ENCODE measurements around the gene SLC4A11.

The SLC4A11 gene

GRCh38 chr20:3239026-3239866, at the start of gene SLC4A11:
SLC4A11 (minus strand) TSS chr20:3239190; CDS start chr20:3239137, 53 bp downstream.
- peak; percentile 71 to 79 for DNase-seq

DNA sequence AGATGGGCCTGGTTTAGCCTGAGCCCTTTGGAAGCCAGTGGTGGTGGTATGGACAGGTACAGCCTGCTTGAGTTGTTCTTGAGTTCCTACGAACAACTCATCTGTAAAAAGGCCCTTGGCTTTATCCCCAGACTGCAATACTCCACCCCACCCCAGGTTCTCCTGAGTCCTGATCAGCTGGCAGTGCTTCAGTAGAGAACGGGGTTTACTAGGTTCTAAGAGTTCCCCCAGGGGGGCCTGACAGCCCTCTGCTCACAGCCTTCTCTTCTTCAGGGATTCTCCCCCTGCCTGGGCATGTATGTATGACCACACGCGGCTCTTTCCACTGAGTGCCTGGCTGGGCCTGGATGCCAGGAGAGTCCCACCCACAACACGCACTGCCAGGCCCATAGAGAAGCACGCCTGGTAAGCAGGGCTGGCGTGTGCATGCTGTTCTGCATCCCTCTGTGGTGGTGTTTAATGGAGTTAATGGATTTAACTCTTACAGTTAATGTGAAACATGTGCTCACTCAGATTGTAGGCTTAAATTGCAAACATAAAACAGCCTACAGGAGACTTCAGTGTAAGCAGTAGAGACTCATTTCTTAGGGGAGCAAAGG, 44.3 kb upstream of the SLC4A11 start:
- no peak for DNase-seq

GRCh38 chr20:3282271-3283221, 43.6 kb upstream of the SLC4A11 start:
- no peak for DNase-seq

DNA sequence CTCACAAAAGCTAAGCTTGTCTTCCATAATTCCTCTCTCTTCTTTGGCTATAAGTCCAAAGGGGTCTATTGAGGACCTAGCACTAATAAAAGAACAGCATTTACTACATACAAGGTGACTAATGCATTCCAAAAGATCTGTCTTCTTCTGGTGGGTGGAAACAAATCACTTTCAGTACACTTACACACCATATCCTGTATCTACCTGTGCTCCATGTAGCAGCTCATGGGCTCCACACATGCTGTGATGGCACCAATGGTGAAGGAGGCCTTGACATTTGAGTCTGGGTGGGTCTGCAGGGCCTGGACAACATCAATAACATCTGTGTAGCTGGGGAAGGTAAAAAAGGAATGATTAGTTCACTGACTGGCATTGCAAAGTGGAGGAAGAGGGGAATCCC, 42.4 kb upstream of the SLC4A11 start:
- DNase-seq = no peak

GRCh38 chr20:3279761-3280160, 40.8 kb upstream of the SLC4A11 start:
- DNase-seq = no peak

DNA sequence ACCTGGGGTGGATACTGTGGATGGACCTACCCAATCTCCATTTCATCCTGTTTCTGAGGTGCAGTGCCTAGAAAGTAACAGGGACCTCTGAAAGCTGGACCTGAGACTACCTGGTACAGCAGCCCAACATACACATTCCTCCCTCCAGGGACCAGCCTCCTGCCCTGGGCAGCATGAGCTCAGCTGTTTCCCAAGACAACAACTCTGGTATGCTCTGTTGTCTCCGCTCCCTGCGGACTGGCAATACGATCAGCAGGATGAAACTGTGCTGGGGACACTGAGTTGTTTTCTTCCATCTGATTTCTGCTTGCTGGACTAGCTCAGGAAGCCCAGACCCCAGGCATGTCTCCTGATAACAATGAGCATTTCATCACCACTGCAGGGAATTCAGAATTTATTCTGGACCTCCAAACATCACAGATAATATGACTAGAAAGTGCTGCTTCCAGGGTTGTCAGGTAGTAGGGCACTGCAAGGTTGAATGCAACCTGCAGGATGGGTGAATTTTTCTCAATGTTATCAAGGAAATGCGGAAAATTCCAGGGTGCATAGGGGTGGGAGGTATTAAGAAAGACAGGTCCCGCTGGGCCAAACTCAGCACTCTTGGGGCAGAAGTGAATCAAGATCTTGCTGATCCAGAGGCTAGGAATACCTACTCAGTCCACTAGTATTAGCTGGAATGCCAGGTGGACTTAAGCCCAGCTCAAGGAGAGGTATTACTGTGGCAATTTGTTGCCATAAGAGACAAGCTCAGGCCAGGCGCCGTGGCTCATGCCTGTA, 38.9 kb upstream of the SLC4A11 start:
- DNase-seq = no peak

GRCh38 chr20:3276680-3277015, 37.7 kb upstream of the SLC4A11 start:
- DNase-seq = peak in 1 of 2 experiments; percentile 52

DNA sequence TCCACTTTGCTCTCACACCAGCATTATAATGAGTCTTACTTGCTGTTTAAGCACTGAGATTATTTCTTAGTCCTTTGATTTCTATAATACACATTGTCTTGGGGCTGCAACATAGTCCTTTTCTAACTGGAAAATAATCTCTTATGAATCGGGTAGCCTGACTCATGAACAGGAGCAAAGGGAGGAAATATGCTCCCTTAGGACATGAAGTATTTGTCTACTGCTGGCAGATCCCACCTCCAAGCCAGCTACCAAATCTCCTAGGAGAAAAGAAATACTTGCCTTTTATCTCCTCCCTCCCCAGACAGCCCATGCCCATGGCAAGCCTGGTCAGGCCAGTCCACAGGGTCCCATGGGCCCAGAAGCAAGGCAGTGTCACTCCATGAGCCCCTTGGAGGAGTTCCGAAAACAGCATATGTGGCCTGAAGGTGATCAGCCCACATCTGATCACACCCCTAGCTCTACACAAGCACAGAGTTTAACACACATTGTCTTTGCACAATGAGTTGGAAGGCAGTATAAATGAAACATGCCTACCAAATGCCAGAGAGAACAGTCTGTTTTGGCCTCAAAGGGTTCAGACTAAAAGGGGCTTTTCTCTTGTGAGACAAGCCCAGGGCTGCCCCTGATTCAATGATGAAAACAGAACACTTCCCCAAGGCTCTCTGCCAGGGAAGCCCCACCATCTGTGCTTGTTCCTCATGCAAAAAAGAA, 37.1 kb upstream of the SLC4A11 start:
- DNase-seq = no peak

- DNase-seq = no peak
These were observed 36.3 kb upstream of the SLC4A11 start for GRCh38 chr20:3275064-3275935.

DNA sequence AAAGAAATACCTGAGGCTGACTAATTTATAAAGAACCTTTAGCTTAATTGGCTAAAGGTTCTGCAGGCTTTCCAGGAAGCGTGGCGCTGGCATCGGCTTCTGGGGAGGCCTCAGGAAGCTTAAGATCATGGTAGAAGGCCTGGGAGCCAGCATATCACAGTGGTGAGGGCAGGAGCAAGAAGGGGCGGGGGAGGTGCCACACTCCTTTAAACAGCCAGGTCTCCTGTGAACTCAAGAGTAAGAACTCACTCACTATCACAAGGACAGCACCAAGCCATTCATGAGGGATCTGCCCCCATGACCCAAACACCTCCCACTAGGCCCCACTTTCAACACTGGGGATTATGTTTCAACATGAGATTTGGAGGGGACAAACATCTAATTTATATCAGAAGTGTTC, 34.4 kb upstream of the SLC4A11 start:
- no peak for DNase-seq

- DNase-seq = no peak
These were observed 31.1 kb upstream of the SLC4A11 start for GRCh38 chr20:3270051-3270450.

DNA sequence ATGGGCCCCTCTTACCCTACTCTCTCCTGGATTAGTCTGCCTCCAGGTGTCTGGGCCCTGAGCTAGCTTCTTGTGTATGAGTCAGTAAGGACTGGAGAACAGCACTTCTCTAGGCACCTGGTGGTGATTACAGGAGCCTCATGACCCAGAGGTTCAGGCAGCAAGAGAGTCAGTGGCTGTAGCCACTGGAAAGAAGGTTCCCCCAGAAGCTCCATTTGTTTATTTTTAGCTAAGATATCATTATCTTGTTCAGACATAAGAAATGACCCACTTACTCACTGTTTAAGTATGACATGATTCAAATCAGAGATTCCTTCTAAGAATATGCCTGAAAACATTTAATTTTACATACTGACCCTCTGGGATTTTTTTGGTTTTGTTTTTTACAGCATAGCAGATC, 23.6 kb upstream of the SLC4A11 start:
- DNase-seq = peak in 1 of 2 experiments; percentile 8

DNA sequence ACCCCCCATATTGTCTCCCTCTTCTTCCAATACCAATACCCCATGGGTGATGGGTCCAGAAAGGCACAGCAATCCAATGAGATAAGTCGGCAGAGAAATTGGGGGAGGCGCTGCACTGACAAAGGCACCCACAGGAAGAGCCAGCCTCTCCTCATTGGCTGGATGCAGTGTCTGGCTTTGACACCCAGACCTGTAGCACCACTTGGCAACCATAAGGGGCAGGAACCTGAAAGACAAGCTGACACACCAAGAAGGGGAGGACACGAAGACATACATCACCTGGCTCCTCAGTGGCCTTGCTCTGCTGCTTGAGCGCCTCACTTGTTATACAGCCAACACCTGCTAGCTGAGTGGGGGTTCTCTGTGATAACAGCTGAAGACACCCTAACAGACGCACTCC, 19.4 kb upstream of the SLC4A11 start:
- DNase-seq = no peak

DNA sequence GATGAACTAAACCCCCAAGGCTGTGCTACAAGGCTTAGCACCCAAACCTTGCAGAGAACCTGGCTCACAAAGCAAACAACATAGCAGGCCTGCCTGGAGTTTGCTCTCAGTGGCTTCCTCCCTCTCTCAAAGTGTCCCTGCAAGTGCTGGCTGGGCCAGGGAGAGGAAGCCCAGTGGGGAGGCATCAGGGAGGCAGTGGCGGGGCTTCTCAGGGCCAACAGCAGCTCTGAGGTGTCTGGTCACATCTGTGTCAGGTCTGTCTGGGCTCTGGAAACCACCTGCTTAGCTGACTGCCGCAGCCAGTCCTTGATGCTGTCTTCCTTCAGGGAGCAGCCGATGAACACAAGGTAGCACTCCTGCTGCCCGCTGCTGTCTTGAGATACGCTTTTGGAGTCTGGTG, 16.7 kb upstream of the SLC4A11 start:
- no peak for DNase-seq

DNA sequence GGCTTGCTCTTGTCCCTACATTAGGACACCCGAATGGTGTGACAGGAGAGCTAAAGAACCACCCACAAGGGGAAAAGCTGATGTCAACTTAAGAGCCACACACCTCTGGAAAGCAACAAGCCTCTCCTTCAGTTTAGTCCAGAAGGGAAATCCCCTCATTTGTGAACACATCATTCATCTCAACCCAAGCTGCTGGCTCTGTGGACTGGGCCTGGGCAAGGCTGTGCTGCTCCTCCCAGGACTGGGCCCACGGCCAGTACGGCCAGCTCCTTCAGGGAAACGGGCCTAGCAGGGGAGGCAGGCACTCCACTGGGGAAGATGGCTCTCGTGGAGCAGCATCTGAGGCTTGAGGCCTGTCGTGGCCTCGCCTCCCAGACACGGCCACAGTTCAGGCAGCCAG, 12.8 kb upstream of the SLC4A11 start:
- DNase-seq = no peak

DNA sequence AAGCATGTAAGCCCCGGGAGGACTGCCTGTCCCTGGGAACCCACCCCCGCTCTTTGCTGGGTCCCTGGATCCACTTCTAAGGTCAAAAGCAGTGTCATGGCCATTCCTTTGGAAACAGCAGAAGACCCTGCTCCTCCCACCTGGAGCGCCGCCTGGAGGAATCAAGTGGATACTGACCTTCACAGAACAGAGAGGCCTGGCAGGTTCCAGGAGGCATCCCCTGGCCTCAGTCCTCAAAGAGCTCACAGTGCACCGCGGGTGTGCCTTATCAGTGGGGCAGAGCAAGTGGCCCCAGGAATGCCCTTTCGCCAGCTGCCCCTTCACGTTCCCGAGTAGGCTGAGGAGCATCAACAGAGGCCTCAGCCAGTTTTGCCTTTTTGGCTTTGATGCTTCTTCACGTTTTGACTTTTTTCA, 11.1 kb upstream of the SLC4A11 start:
- no peak for DNase-seq

GRCh38 chr20:3248993-3249347, 10.0 kb upstream of the SLC4A11 start:
- no peak for DNase-seq

- no peak for DNase-seq
These were observed 9.4 kb upstream of the SLC4A11 start for GRCh38 chr20:3248167-3248992.

- DNase-seq = no peak
These were observed 8.6 kb upstream of the SLC4A11 start for GRCh38 chr20:3247638-3248037.

DNA sequence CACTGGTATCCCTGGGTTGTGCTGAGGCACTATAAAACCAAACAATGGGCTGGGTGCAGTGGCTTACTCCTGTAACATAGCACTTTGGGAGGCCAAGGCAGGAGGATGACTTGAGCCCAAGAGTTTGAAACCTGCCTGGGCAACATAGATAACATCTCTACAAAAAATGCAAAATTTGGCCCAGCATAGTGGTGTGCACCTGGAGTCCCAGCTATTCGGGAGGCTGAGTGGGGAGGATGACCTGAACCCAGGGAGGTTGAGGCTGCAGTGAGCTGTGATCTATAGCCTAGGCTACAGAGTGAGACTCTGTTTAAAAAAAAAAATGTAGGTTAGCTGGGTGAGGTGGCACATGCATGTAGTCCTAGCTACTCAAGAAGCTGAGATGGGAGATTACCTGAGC, 7.7 kb upstream of the SLC4A11 start:
- DNase-seq = no peak

Data from SW 1271 (cell line).